Measurements from ENCODE around the gene ANXA4.

ANXA4 gene

DNA sequence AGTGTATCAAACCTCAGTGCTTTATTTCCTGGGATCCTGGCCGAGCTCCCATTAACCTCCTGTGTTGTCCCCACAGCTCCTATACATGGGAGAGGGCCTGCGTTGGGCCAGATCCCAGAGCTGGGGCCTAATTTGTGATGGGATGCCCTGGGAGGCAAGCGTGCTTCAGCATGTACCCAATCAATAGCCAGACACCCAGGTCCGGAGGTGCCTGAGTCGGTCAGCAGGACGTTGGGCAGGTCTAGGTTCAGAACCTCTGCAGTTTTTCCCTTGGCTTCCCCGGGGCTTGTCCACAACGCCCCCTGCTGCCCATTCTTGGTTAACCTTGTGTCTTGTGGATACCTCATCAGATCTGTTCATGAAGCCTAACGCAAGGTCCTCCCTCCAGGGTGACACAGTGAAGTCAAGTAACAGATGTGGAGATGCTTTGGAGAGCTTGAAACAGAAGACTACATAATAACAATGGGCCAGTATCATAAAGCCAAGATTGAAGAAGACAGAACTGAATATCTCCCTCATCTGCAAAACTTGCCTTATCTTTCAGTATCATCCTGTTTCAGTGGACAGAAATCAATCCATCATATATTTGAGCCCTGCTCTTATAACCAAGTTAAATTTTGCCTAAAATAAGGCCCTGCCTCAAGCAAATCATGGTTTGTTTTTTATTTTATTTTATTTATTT is 27.3 kb upstream of the ANXA4 start:
- TF ChIP-seq RAD21 (IDR thresholded peaks at IDR 0.05; ENCODE audit: low read depth) = peak; percentile 94

DNA sequence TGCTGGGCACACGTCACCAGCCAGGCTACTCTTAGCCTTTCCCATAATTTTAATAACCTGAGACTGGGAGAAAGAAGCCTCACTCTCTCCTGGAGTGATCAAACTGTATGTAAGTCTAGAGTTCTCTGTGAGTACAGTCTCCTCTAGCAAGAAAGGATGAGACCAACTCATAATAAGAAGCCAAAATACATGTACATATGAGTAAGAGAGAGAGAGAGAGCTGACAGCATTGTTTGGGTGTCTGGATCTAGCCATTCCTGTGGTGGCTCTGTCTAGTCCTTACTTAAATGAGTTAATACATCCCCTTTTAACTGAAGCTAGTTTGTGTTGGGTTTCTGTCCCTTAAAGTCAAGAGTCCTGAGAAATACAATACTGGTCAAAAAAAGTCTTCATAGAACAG is 26.0 kb upstream of the ANXA4 start:
- TF ChIP-seq USF1 (IDR thresholded peaks at IDR 0.05) = no peak
- TF ChIP-seq TEAD4 (IDR thresholded peaks at IDR 0.05) = no peak
- TF ChIP-seq TCF12 (IDR thresholded peaks at IDR 0.05; ENCODE audit: low read depth) = no peak
- TF ChIP-seq ZBTB7A (IDR thresholded peaks at IDR 0.05; ENCODE audit: low read depth) = no peak
- TF ChIP-seq RAD21 (IDR thresholded peaks at IDR 0.05; ENCODE audit: low read depth) = no peak
- TF ChIP-seq CEBPB (IDR thresholded peaks at IDR 0.05) = no peak
- TF ChIP-seq, protein P1, sequence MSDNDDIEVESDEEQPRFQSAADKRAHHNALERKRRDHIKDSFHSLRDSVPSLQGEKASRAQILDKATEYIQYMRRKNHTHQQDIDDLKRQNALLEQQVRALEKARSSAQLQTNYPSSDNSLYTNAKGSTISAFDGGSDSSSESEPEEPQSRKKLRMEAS (IDR thresholded peaks at IDR 0.05) = no peak
- TF ChIP-seq FOXM1 (IDR thresholded peaks at IDR 0.05; ENCODE audit: borderline replicate concordance, low read depth) = no peak
- no peak for TF ChIP-seq CREB1 (IDR thresholded peaks at IDR 0.05; ENCODE audit: low read depth)
- no peak for TF ChIP-seq TAF1 (IDR thresholded peaks at IDR 0.05; ENCODE audit: low read depth)
- TF ChIP-seq EP300 (IDR thresholded peaks at IDR 0.05; ENCODE audit: borderline replicate concordance) = no peak

GRCh38 chr2:69716555-69717120 is 25.3 kb upstream of the ANXA4 start:
- TF ChIP-seq FOXM1 (IDR thresholded peaks at IDR 0.05; ENCODE audit: borderline replicate concordance, low read depth) (no peak), EP300 (IDR thresholded peaks at IDR 0.05; ENCODE audit: borderline replicate concordance) (no peak), USF1 (IDR thresholded peaks at IDR 0.05) (no peak), CEBPB (IDR thresholded peaks at IDR 0.05) (no peak), NFIC (IDR thresholded peaks at IDR 0.05) (no peak), TEAD4 (IDR thresholded peaks at IDR 0.05) (no peak), EGR1 (IDR thresholded peaks at IDR 0.05) (no peak), YY1 (IDR thresholded peaks at IDR 0.05; ENCODE audit: low read depth) (no peak), TAF1 (IDR thresholded peaks at IDR 0.05; ENCODE audit: low read depth) (no peak), TCF12 (IDR thresholded peaks at IDR 0.05; ENCODE audit: low read depth) (no peak), ZBTB7A (IDR thresholded peaks at IDR 0.05; ENCODE audit: low read depth) (no peak), CREB1 (IDR thresholded peaks at IDR 0.05; ENCODE audit: low read depth) (no peak), RAD21 (IDR thresholded peaks at IDR 0.05; ENCODE audit: low read depth) (no peak)
- TF ChIP-seq, protein P2, sequence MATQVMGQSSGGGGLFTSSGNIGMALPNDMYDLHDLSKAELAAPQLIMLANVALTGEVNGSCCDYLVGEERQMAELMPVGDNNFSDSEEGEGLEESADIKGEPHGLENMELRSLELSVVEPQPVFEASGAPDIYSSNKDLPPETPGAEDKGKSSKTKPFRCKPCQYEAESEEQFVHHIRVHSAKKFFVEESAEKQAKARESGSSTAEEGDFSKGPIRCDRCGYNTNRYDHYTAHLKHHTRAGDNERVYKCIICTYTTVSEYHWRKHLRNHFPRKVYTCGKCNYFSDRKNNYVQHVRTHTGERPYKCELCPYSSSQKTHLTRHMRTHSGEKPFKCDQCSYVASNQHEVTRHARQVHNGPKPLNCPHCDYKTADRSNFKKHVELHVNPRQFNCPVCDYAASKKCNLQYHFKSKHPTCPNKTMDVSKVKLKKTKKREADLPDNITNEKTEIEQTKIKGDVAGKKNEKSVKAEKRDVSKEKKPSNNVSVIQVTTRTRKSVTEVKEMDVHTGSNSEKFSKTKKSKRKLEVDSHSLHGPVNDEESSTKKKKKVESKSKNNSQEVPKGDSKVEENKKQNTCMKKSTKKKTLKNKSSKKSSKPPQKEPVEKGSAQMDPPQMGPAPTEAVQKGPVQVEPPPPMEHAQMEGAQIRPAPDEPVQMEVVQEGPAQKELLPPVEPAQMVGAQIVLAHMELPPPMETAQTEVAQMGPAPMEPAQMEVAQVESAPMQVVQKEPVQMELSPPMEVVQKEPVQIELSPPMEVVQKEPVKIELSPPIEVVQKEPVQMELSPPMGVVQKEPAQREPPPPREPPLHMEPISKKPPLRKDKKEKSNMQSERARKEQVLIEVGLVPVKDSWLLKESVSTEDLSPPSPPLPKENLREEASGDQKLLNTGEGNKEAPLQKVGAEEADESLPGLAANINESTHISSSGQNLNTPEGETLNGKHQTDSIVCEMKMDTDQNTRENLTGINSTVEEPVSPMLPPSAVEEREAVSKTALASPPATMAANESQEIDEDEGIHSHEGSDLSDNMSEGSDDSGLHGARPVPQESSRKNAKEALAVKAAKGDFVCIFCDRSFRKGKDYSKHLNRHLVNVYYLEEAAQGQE (IDR thresholded peaks at IDR 0.05; ENCODE audit: low read depth) = no peak
- TF ChIP-seq, protein P1 (IDR thresholded peaks at IDR 0.05) = no peak

DNA sequence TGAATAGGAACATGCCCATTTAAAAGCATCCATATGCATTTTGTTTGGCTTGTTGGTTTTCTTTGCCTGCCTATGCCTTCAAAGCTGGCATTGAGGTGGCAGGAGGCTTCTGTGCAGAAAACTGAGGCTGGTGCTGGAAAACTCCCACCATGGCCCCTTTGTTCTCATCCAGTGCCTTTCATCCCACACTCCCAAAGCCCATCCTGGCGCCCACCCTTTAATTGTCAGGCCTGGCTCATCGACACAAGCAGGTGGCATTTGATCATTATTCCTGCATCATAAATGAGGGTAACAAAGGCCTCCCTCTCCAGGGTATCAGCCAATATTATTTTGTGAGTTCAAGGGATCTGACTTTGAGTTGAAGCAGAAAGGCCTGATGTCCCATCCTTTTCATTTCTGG is 24.7 kb upstream of the ANXA4 start:
- TF ChIP-seq CEBPB (IDR thresholded peaks at IDR 0.05) (no peak), EP300 (IDR thresholded peaks at IDR 0.05; ENCODE audit: borderline replicate concordance) (no peak), EGR1 (IDR thresholded peaks at IDR 0.05) (no peak), ZBTB7A (IDR thresholded peaks at IDR 0.05; ENCODE audit: low read depth) (no peak), RAD21 (IDR thresholded peaks at IDR 0.05; ENCODE audit: low read depth) (no peak), TCF12 (IDR thresholded peaks at IDR 0.05; ENCODE audit: low read depth) (no peak), TEAD4 (IDR thresholded peaks at IDR 0.05) (no peak), CREB1 (IDR thresholded peaks at IDR 0.05; ENCODE audit: low read depth) (no peak), NFIC (IDR thresholded peaks at IDR 0.05) (no peak), USF1 (IDR thresholded peaks at IDR 0.05) (no peak), TAF1 (IDR thresholded peaks at IDR 0.05; ENCODE audit: low read depth) (no peak), FOXM1 (IDR thresholded peaks at IDR 0.05; ENCODE audit: borderline replicate concordance, low read depth) (no peak), YY1 (IDR thresholded peaks at IDR 0.05; ENCODE audit: low read depth) (no peak)
- TF ChIP-seq, protein P1 (IDR thresholded peaks at IDR 0.05) = no peak
- TF ChIP-seq, protein P2 (IDR thresholded peaks at IDR 0.05; ENCODE audit: low read depth) = no peak

DNA sequence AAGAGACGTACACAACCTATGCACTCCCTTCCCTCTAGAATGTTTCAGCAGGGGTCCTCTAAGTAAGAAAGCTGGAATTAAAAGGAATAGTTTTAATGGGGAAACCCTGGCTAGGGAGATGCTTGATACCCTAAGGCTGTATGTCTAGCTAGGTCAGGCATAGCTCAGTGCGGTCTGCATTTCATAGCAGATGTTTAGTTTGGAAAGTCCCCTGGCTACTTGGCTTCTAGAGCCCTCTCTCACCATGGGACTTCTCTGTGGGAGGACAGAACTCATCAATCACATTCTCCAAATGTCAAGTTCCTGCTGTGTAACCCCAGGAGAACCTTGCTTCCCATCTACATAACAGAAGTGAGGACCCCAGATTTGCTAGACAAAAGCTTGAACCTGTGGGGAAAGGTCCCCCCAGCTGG is 24.1 kb upstream of the ANXA4 start:
- TF ChIP-seq NFIC (IDR thresholded peaks at IDR 0.05) (peak; percentile 33; the same call in 1 of the 2 replicates), RAD21 (IDR thresholded peaks at IDR 0.05; ENCODE audit: low read depth) (no peak)

Measured in Ishikawa (cell line).